NB4 (cell line): Measurements from ENCODE around the gene ZER1.

Experiments used
- DNase-seq: peaks from one replicate; pipeline ENCODE4 v3.0.0; 2010; ENCODE audit warnings: low read depth
- H3K4me3 ChIP-seq: one replicate; pipeline ENCODE4 v1.5.1; 2011; ENCODE audit warnings: mild to moderate bottlenecking, low read depth, low read length, moderate library complexity
- CTCF ChIP-seq: IDR thresholded peaks from one replicate; pipeline ENCODE4 v1.5.1; 2012; ENCODE audit warnings: low read depth, low read length
- MAX ChIP-seq: IDR thresholded peaks from 2 replicates; pipeline ENCODE4 v1.6.1; 2011; ENCODE audit warnings: low read depth, low read length
- MYC ChIP-seq: IDR thresholded peaks from 2 replicates; pipeline ENCODE4 v1.6.1; 2011; ENCODE audit warnings: low read depth, low read length
- POLR2A ChIP-seq: IDR thresholded peaks from 2 replicates; pipeline ENCODE4 v1.6.1; 2011; ENCODE audit warnings: mild to moderate bottlenecking; ENCODE audit not compliant: insufficient read length; ENCODE audit errors: extremely low read depth

Gene ZER1

GRCh38 chr9:128683340-128684064, 88.2 kb downstream of the ZER1 start:
- peak; percentile 79 for TF ChIP-seq MYC
- TF ChIP-seq CTCF, result no peak
- TF ChIP-seq MAX, result peak; percentile 72
- TF ChIP-seq POLR2A, result no peak
- H3K4me3 ChIP-seq, result peak overlapping the region; percentile 92
- peak; percentile 77 for DNase-seq
